Coronary artery (tissue), 2 donors: Measurements from ENCODE around the gene PRPF19.

Experiments
- DNase-seq: peaks from one replicate; pipeline ENCODE4 v3.0.0-alpha.2; 2017; ENCODE audit warnings: low spot score
- H3K27ac ChIP-seq, 2 donors: fragments of 200-600 bp; sonication (generic); one replicate each; pipeline ENCODE4 v1.5.1; 2016 to 2019
- H3K4me3 ChIP-seq: fragments of 200-600 bp; sonication (generic); 2 replicates; pipeline ENCODE4 v1.5.1; 2016; ENCODE audit warnings: mild to moderate bottlenecking, moderate library complexity
- TF ChIP-seq, protein P1 (sequence below): fragments of 200-600 bp; sonication (generic); IDR thresholded peaks from one replicate; pipeline ENCODE4 v1.5.1; 2019; ENCODE audit warnings: antibody characterized with exemption

The PRPF19 gene

DNA sequence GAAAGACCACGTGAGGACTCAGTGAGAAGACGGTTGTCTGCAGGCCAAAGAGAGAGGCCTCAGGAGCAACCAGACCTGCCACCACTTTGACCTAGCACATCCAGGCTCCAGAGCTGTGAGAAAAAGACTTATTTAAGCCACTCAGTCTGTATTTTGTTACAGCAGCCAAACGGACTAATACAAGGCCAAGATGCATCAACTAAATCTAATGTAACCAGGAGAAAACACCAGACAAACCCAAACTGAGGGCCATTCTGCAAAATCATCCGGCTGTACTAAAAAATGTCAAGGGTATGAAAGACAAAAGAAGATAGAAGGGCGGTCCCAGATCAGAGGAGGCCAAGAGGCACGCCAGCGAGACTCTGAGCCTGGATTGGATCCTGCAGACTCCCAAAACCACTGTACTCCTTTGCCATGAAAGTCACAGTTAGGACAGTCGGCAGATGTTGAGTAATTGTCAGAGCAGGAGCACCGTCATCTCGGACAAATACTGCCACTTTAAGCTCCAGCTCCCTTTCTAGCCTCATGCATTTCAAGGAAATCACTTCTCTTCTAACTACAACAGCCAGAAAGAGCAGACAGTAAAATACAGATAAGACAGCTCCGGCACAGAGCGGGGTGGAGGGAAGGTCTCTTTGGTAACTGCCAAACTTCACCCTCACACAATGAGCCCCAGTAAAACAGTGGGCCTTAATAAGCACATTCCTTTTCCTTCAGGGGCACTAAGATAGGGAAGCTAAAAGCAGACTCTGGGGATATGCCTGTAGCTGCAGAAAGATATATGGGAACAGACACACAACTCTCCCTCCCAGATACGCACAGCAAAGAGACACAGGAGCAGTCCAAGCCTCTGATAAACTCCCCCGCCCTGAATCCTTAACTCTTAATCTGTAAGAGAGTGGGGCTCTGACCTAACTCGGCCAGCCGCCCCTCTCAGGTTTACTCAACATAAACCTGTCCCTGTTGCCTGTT lies 42.5 kb downstream of the PRPF19 start:
- H3K27ac ChIP-seq = no peak overlapping the region
- no peak overlapping the region for H3K4me3 ChIP-seq
- TF ChIP-seq, protein P1, sequence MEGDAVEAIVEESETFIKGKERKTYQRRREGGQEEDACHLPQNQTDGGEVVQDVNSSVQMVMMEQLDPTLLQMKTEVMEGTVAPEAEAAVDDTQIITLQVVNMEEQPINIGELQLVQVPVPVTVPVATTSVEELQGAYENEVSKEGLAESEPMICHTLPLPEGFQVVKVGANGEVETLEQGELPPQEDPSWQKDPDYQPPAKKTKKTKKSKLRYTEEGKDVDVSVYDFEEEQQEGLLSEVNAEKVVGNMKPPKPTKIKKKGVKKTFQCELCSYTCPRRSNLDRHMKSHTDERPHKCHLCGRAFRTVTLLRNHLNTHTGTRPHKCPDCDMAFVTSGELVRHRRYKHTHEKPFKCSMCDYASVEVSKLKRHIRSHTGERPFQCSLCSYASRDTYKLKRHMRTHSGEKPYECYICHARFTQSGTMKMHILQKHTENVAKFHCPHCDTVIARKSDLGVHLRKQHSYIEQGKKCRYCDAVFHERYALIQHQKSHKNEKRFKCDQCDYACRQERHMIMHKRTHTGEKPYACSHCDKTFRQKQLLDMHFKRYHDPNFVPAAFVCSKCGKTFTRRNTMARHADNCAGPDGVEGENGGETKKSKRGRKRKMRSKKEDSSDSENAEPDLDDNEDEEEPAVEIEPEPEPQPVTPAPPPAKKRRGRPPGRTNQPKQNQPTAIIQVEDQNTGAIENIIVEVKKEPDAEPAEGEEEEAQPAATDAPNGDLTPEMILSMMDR = no peak
- no peak for DNase-seq

DNA sequence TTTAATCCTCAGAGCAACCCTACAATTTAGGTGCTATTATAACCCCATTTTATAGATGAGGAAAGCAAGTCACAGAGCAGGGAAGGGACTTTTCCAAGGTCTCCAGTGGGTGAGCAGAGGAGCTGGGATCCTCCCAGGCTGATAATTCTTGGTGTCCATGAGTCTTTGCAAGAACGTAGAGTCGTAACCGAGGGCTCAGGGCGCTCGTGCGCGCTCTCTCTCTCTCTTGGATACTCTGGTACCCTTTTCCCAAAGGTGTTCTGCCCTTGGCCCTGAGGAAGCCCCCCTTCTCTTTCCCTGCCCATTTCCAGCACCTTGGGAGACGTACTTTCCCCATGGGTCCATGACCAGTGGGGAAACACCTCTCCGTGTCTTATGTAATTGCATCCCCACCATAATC lies 44.2 kb downstream of the PRPF19 start:
- no peak overlapping the region for H3K4me3 ChIP-seq
- no peak for DNase-seq
- no peak overlapping the region for H3K27ac ChIP-seq
- TF ChIP-seq, protein P1 = no peak

DNA sequence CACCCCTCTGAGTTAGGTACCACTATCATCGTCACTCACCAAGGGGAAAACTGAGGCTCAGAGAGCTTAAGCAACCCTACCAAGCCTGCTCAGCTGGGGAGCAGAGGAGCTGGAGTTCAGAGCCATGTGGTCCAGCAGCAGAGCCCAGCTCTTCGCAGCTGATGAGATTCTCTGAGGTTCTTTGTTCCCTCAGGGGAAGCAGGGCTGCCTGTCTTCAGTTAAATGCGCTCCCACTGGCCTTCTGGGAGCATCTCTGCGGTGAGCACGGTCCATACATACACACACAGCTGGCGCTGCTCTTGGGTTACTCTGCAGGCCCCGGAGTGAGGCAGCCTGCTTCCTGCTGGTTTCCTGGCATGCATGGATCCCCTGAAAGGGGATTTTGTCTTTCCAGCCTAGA lies 45.4 kb downstream of the PRPF19 start:
- no peak for DNase-seq
- no peak overlapping the region for H3K4me3 ChIP-seq
- H3K27ac ChIP-seq = no peak overlapping the region
- TF ChIP-seq, protein P1 = no peak

DNA sequence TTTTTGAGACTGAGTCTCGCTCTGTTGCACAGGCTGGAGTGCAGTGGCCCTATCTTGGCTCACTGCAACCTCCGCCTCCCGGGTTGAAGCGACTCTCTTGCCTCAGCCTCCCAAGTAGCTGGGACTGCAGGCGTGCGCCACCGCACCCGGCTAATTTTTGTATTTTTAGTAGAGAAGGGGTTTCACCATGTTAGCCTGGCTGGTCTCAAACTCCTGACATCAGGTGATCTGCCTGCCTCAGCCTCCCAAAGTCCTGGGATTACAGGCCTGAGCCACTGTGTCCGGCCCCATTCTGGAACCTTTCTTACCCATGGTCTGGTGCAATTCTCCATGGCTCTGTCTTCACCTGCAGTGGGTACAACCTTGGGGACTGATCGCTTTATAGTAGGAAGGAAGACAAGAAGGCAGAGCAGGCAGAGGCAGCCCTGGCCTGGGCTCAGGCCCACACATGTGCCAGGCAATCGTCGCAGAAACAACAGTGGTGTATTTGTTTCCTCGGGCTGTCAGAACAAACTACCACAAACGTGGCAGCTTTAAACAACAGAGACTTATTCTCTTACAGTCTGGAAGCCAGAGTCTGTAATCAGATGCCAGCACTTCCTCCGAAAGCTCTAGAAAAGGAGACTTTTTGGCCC lies 46.7 kb downstream of the PRPF19 start:
- no peak overlapping the region for H3K4me3 ChIP-seq
- TF ChIP-seq, protein P1 = no peak
- no peak overlapping the region for H3K27ac ChIP-seq
- DNase-seq = no peak

DNA sequence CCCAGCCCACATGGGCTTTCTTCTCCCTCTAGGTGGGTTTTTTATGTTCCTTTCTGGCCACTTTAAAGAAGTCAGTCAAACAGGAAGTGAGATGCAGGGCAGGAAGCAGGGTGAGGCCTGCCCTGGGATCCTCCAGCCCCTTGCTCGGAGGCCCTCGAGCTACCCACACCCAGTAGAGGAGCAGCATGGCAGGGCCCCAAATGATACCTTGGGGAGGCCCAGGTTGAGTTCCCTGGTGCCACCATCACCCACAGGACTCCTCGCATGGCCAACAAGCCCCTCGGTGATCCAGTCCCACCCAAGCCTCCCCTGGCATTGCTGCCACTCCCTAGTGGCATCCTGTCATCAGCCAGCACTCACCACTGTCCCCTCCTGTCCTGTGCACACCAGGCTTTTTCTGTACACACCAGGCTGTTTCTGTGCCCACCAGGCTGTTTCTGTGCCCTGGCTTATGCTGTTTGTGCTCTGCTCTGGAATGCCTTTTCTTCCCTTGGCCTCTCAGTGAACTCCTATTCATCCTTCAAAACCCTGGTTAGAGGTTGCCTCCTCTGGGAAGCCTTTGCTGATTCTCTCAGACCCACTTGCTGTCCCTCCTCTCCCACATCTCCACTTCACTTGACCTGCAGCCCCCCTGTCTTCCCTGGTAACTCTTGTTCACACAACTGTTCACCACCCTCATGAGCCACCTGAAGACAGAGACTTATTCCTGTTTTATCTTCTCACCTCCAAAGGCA lies 47.5 kb downstream of the PRPF19 start:
- no peak overlapping the region for H3K27ac ChIP-seq
- DNase-seq = no peak
- no peak overlapping the region for H3K4me3 ChIP-seq
- TF ChIP-seq, protein P1 = no peak

DNA sequence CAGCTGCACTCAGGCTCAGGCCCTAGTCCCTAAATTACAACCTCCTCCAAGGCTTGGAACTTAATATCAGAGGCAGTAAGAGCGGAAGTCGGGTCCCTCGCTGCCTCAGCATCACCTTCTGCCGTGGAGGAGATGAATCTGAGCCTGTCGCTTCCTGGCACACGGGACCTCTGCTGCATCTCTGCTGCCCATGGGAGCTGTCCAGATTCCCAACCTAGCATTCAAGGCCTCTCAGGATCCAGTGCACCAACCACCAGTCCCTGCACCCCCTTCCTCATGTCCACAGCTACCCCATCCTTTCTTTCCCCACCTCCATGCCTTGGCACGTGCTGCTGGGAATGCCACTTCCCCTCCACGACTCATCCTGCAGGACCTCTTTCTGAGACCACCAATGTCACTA lies 48.1 kb downstream of the PRPF19 start:
- no peak for DNase-seq
- H3K4me3 ChIP-seq = no peak overlapping the region
- TF ChIP-seq, protein P1 = no peak
- no peak overlapping the region for H3K27ac ChIP-seq
